C4-2B (cell line): ENCODE data around the gene EPYC.

Experiments
- ZFX ChIP-seq: fragments of 450-650 bp; IDR thresholded peaks from 2 replicates; pipeline ENCODE4 v1.6.1; 2017
- TF ChIP-seq, protein P1 (sequence below): fragments of 450-650 bp; conservative IDR thresholded peaks from 2 replicates; pipeline ENCODE4 v1.5.1; 2017; ENCODE audit warnings: mild to moderate bottlenecking

- TF ChIP-seq, protein P1, sequence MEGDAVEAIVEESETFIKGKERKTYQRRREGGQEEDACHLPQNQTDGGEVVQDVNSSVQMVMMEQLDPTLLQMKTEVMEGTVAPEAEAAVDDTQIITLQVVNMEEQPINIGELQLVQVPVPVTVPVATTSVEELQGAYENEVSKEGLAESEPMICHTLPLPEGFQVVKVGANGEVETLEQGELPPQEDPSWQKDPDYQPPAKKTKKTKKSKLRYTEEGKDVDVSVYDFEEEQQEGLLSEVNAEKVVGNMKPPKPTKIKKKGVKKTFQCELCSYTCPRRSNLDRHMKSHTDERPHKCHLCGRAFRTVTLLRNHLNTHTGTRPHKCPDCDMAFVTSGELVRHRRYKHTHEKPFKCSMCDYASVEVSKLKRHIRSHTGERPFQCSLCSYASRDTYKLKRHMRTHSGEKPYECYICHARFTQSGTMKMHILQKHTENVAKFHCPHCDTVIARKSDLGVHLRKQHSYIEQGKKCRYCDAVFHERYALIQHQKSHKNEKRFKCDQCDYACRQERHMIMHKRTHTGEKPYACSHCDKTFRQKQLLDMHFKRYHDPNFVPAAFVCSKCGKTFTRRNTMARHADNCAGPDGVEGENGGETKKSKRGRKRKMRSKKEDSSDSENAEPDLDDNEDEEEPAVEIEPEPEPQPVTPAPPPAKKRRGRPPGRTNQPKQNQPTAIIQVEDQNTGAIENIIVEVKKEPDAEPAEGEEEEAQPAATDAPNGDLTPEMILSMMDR, result no peak
- TF ChIP-seq ZFX, result no peak
Measured at GRCh38 chr12:90970911-90971310, 33.9 kb downstream of the EPYC start.
